GM12878 (cell line): ENCODE data around the gene RNF175. TPM values are rescaled to one million over a fixed set of nuclear protein-coding genes. Genes with fewer than 3 reads are reported as not detected.
A peak's percentile ranks its signal among the peaks of the same experiment; 100 is the strongest.

Experiments used
- ATAC-seq: fragments of 200-7000 bp; cut with Tn5 transposase; 3 replicates; pipeline ENCODE4 v1.9.1; 2020; ENCODE audit warnings: mild to moderate bottlenecking, moderate library complexity
- BruUV-seq: library from RNA; stranded (reverse); fragments of 400-500 nt; replicated peaks from 2 replicates; lab custom pipeline; 2021; lab: Mats Ljungman, UMichigan
- CTCF ChIA-PET: fragments of 300-600 bp; sonication (Branson Sonifier 250); formaldehyde crosslinking; extraction: SDS; loops from one replicate; lab custom pipeline; 2021; ENCODE audit warnings: inconsistent platforms; lab: Yijun Ruan, JAX
- POLR2A ChIA-PET: fragments of 350-600 bp; formaldehyde crosslinking; extraction: SDS; loops from one replicate; lab custom pipeline; 2021; ENCODE audit warnings: inconsistent platforms; lab: Charles Lee
- RAD21 ChIA-PET: fragments of 300-600 bp; sonication (Branson Sonifier 250); formaldehyde crosslinking; loops from one replicate; lab custom pipeline; 2023; ENCODE audit warnings: antibody characterized with exemption; ENCODE audit not compliant: unreplicated experiment; lab: Charles Lee
- SMC1A ChIA-PET: fragments of 300-600 bp; sonication (Branson Sonifier 250); formaldehyde crosslinking; loops from one replicate; lab custom pipeline; 2023; ENCODE audit not compliant: unreplicated experiment, uncharacterized antibody; lab: Charles Lee
- DNase-seq: peaks from one replicate; pipeline ENCODE4 v3.0.0-alpha.2; 2011; ENCODE audit warnings: low read depth, low spot score
- FAIRE-seq: peaks from 3 replicates; lab custom pipeline; 2011; peaks lifted over from hg19 to GRCh38; lab: Jason Lieb, UNC
- H2AFZ ChIP-seq: 2 replicates; pipeline ENCODE4 v1.6.0; 2011; ENCODE audit warnings: low read depth, low read length, control low read depth; ENCODE audit not compliant: control insufficient read depth
- H3K27ac ChIP-seq: 2 replicates; pipeline ENCODE4 v1.5.1; 2011; ENCODE audit warnings: control low read depth; ENCODE audit not compliant: control insufficient read depth, insufficient read depth
- H3K27me3 ChIP-seq, 2 experiments: replicated peaks in 1 of 2; 2 replicates each; pipeline versions ENCODE4 v1.6.0 to v1.6.1; 2011; ENCODE audit warnings: low read length in 1 of 2; ENCODE audit not compliant: control insufficient read depth in 2 of 2, insufficient read depth in 2 of 2
- H3K36me3 ChIP-seq, 2 experiments: 2 replicates each; pipeline ENCODE4 v1.5.1; 2011; ENCODE audit warnings: low read length in 1 of 2; ENCODE audit not compliant: control insufficient read depth in 2 of 2, insufficient read depth in 2 of 2
- H3K4me1 ChIP-seq: 2 replicates; pipeline ENCODE4 v1.6.1; 2011; ENCODE audit warnings: mild to moderate bottlenecking, low read length, moderate library complexity, mixed read lengths; ENCODE audit not compliant: control insufficient read depth, insufficient read depth
- H3K4me2 ChIP-seq: 2 replicates; pipeline ENCODE4 v1.6.0; 2011; ENCODE audit warnings: control low read depth; ENCODE audit not compliant: control insufficient read depth, insufficient read depth
- H3K4me3 ChIP-seq: fragments of 200-600 bp; sonication (generic); 2 replicates; pipeline ENCODE4 v1.5.1; 2016
- H3K79me2 ChIP-seq: 2 replicates; pipeline ENCODE4 v1.6.0; 2011; ENCODE audit warnings: low read length; ENCODE audit not compliant: control insufficient read depth, insufficient read depth
- H3K9ac ChIP-seq: 2 replicates; pipeline ENCODE4 v1.8.0; 2011; ENCODE audit warnings: low read length, control low read depth, mixed read lengths; ENCODE audit not compliant: control insufficient read depth, insufficient read depth
- H3K9me3 ChIP-seq: replicated peaks from 3 replicates; pipeline ENCODE4 v1.5.1; 2011; ENCODE audit warnings: mild to moderate bottlenecking, low read length; ENCODE audit not compliant: control insufficient read depth, insufficient read depth
- H4K20me1 ChIP-seq: 2 replicates; pipeline ENCODE4 v1.6.0; 2011; ENCODE audit not compliant: control insufficient read depth, insufficient read depth
- EED ChIP-seq: sonication (generic); IDR thresholded peaks from 2 replicates; pipeline ENCODE4 v1.6.1; 2016; ENCODE audit warnings: antibody characterized with exemption, low read depth
- GABPA ChIP-seq: IDR thresholded peaks from 2 replicates; pipeline ENCODE4 v1.6.1; 2014; ENCODE audit warnings: antibody characterized with exemption, low read depth, mild to moderate bottlenecking, inconsistent platforms
- JUNB ChIP-seq: IDR thresholded peaks from 2 replicates; pipeline ENCODE4 v1.6.1; 2016; ENCODE audit warnings: antibody characterized with exemption, mild to moderate bottlenecking
- KDM1A ChIP-seq: fragments of 200-600 bp; sonication (generic); IDR thresholded peaks from 2 replicates; pipeline ENCODE4 v1.6.1; 2016; ENCODE audit warnings: borderline replicate concordance
- MTA2 ChIP-seq: fragments of 450-650 bp; IDR thresholded peaks from 2 replicates; pipeline ENCODE4 v1.6.1; 2016; ENCODE audit warnings: low read depth, mild to moderate bottlenecking, moderate library complexity
- MTA3 ChIP-seq: IDR thresholded peaks from 2 replicates; pipeline ENCODE4 v1.6.1; 2012; ENCODE audit warnings: low read length, inconsistent platforms, borderline replicate concordance
- MXI1 ChIP-seq: fragments of 150-350 bp; IDR thresholded peaks from 2 replicates; pipeline ENCODE4 v1.6.1; 2011; ENCODE audit warnings: low read depth, mild to moderate bottlenecking, inconsistent platforms, low read length, improper control_type of control experiment
- MYC ChIP-seq: IDR thresholded peaks from 2 replicates; pipeline ENCODE4 v1.6.1; 2011; ENCODE audit warnings: mild to moderate bottlenecking, low read length, moderate library complexity, inconsistent platforms; ENCODE audit not compliant: insufficient read depth, insufficient replicate concordance, insufficient read length, severe bottlenecking
- PML ChIP-seq: IDR thresholded peaks from 2 replicates; pipeline ENCODE4 v1.6.1; 2012; ENCODE audit warnings: low read length, inconsistent platforms
- RAD21 ChIP-seq: IDR thresholded peaks from 2 replicates; pipeline ENCODE4 v1.6.1; 2011; ENCODE audit warnings: mild to moderate bottlenecking, low read depth, low read length, moderate library complexity; ENCODE audit not compliant: insufficient read depth
- RBBP5 ChIP-seq: fragments of 200-600 bp; sonication (generic); conservative IDR thresholded peaks from 2 replicates; pipeline ENCODE4 v1.6.1; 2016
- SMAD1 ChIP-seq: fragments of 450-650 bp; IDR thresholded peaks from 2 replicates; pipeline ENCODE4 v1.6.1; 2018; ENCODE audit warnings: mild to moderate bottlenecking, low read depth; ENCODE audit not compliant: partially characterized antibody
- SMAD5 ChIP-seq: IDR thresholded peaks from 2 replicates; pipeline ENCODE4 v1.6.1; 2016; ENCODE audit warnings: antibody characterized with exemption, low read depth
- SRF ChIP-seq, 2 experiments: IDR thresholded peaks; 2 replicates each; pipeline ENCODE4 v1.6.1; 2011; ENCODE audit warnings: low read depth in 2 of 2, low read length in 2 of 2, mild to moderate bottlenecking in 1 of 2, moderate library complexity in 1 of 2
- TAF1 ChIP-seq: IDR thresholded peaks from 2 replicates; pipeline ENCODE4 v1.6.1; 2011; ENCODE audit warnings: mild to moderate bottlenecking, low read depth, low read length, borderline replicate concordance
- YBX1 ChIP-seq: fragments of 450-650 bp; IDR thresholded peaks from 2 replicates; pipeline ENCODE4 v1.6.1; 2016; ENCODE audit warnings: antibody characterized with exemption
- WGBS: methylation state at CpG from one replicate; pipeline ENCODE4 v1.1.6; 2016; ENCODE audit warnings: low lambda C conversion rate; ENCODE audit not compliant: insufficient replicate concordance, insufficient coverage; ENCODE audit errors: missing lambda C conversion rate; 5-methylcytosine and 5-hydroxymethylcytosine counted together
- in situ Hi-C: fragments of 300-500 bp; cut with MboI; formaldehyde crosslinking; loops from 9 replicates; pipeline ENCODE4 v1.14.3; 2018; ENCODE audit warnings: mixed read lengths
- intact Hi-C: fragments of 100-400 bp; cut with micrococcal nuclease; formaldehyde crosslinking; loops from one replicate; pipeline ENCODE4 v1.14.2; 2022; ENCODE audit not compliant: unreplicated experiment
- polyA plus RNA-seq, 11 experiments: library from polyadenylated mRNA; depleted of rRNA in 4 of 11; unstranded in 6 of 11; stranded (reverse) in 5 of 11; fragments of >200 nt; fragmentation: Nextera tagmentation in 4 of 11; fragmentation: Illumina TruSeq in 1 of 11; extraction: Ambion mirVana in 4 of 11; extraction: Trizol in 1 of 11; gene quantifications; 1 replicate in 1 of 11; 2 replicates in 10 of 11; pipeline versions ENCODE4 v1.2.1 to v1.2.3, GENCODE V29; 2011 to 2016; ENCODE audit warnings: inconsistent platforms in 2 of 11, missing spikeins in 2 of 11, low read depth in 1 of 11
- total RNA-seq, 4 experiments: library from RNA; depleted of rRNA in 3 of 4; stranded (reverse); fragments of >200 nt in 3 of 4; fragmentation: Illumina TruSeq in 1 of 4; extraction: Trizol in 1 of 4; gene quantifications; 2 replicates each; pipeline versions ENCODE4 v1.2.1 to v1.2.3, GENCODE V29; 2013 to 2021

Gene RNF175
- total and polyA plus RNA-seq, 10 of the 15 experiments (the other 5 are each of a cell fraction or from before 2014, with no cell fraction given) = not detected

- TF ChIP-seq RBBP5 = no peak
These were observed 16.8 kb upstream of the RNF175 start (continued) for GRCh38 chr4:153776601-153777000.

GRCh38 chr4:153773236-153773690 is 13.4 kb upstream of the RNF175 start:
- in situ Hi-C loops = no loop called here
- H3K27me3 ChIP-seq = no peaks in the 10 kb centered on the region; a peak in 1 of 4 replicates
- ATAC-seq = no peak
- H3K9me3 ChIP-seq = no peaks in the 10 kb centered on the region
- RAD21 ChIA-PET = no interaction called here
- TF ChIP-seq MTA2 (no peak), RAD21 (peak; percentile 16; the same call in 1 of the 2 replicates)
- H3K27ac ChIP-seq = no peak overlapping the region
- CTCF ChIA-PET = interaction anchor here (1.0 kb wide), 1 partner anchor 13 kb away, joined by 3 read pairs; no protein-coding TSS in a partner anchor
- intact Hi-C loops = loop anchor here (10.0 kb wide), 1 partner anchor 852 kb away; no protein-coding TSS in a partner anchor
- 10% methylated on average over 2 of the region's 2 CpGs for WGBS
- SMC1A ChIA-PET = no interaction called here
- POLR2A ChIA-PET = no interaction called here
- BruUV-seq = no TSS peak
- no peak for FAIRE-seq
- H3K9ac ChIP-seq = no peak overlapping the region
- H2AFZ ChIP-seq = no peak overlapping the region
- no peak overlapping the region for H3K4me2 ChIP-seq
- no peak overlapping the region for H3K4me3 ChIP-seq
- H3K79me2 ChIP-seq = no peaks in the 10 kb centered on the region
- H4K20me1 ChIP-seq = no peaks in the 10 kb centered on the region
- H3K4me1 ChIP-seq = no peaks in the 10 kb centered on the region
- DNase-seq = no peak
- H3K36me3 ChIP-seq = no peaks in the 10 kb centered on the region

GRCh38 chr4:153771046-153771445 is 11.2 kb upstream of the RNF175 start:
- Histone ChIP-seq H3K79me2 (no peaks in the 10 kb centered on the region), H3K4me1 (no peaks in the 10 kb centered on the region), H3K4me2 (no peak overlapping the region), H3K27me3 (no peaks in the 10 kb centered on the region; a peak in 1 of 4 replicates), H3K9ac (no peak overlapping the region), H3K36me3 (no peaks in the 10 kb centered on the region), H3K4me3 (no peak overlapping the region), H4K20me1 (no peaks in the 10 kb centered on the region), H3K27ac (no peak overlapping the region), H2AFZ (no peak overlapping the region), H3K9me3 (no peaks in the 10 kb centered on the region)
- TF ChIP-seq TAF1 (no peak), PML (no peak), MTA3 (no peak), YBX1 (no peak), GABPA (no peak), JUNB (no peak), SRF (IDR thresholded peaks at IDR 0.05; ENCODE audit: low read depth in 2 of 2, low read length in 2 of 2) (no peak), EED (no peak), MXI1 (no peak), KDM1A (no peak), MYC (no peak), SMAD1 (no peak), SMAD5 (no peak)
- SMC1A ChIA-PET = no interaction called here
- CTCF ChIA-PET = no interaction called here
- DNase-seq = no peak
- RAD21 ChIA-PET = no interaction called here
- no peak for ATAC-seq
- FAIRE-seq = no peak
- in situ Hi-C loops = no loop called here
- POLR2A ChIA-PET = no interaction called here
- intact Hi-C loops = loop anchor here (10.0 kb wide), 1 partner anchor 854 kb away; no protein-coding TSS in a partner anchor
- no TSS peak for BruUV-seq
